IPS DF 6.9 (cell line): ENCODE data around the gene SPAG16.
"Not testable (repeated sequence)": the region's sequence is repeated elsewhere in the genome, so short reads cannot be mapped to it uniquely, and the experiment has no call there.

Experiments
- DNase-seq: peaks from one replicate; pipeline ENCODE4 v3.0.0-alpha.2; 2013; ENCODE audit warnings: low read depth, low spot score
- H3K27ac ChIP-seq: one replicate; pipeline ENCODE4 v1.5.1; 2013; ENCODE audit warnings: low read length, control low read depth
- H3K27me3 ChIP-seq: 2 replicates; pipeline ENCODE4 v1.6.1; 2013; ENCODE audit warnings: mild to moderate bottlenecking, low read length; ENCODE audit not compliant: control insufficient read depth, insufficient read depth
- H3K36me3 ChIP-seq: 2 replicates; pipeline ENCODE4 v1.6.1; 2013; ENCODE audit warnings: low read length; ENCODE audit not compliant: control insufficient read depth, insufficient read depth
- H3K4me1 ChIP-seq: 2 replicates; pipeline ENCODE4 v1.6.1; 2013; ENCODE audit warnings: low read length; ENCODE audit not compliant: control insufficient read depth, insufficient read depth
- H3K4me3 ChIP-seq: 2 replicates; pipeline ENCODE4 v1.5.1; 2013; ENCODE audit warnings: mild to moderate bottlenecking, low read length
- H3K9me3 ChIP-seq: 2 replicates; pipeline ENCODE4 v1.6.1; 2013; ENCODE audit warnings: low read length, inconsistent platforms; ENCODE audit not compliant: control insufficient read depth, insufficient read depth
- WGBS: extraction: QIAGEN DNeasy Blood & Tissue Kit; methylation state at CpG from one replicate; pipeline ENCODE4 v1.1.7; 2013; ENCODE audit warnings: mixed read lengths, missing lambda C conversion rate; ENCODE audit not compliant: insufficient read length, insufficient coverage; 5-methylcytosine and 5-hydroxymethylcytosine counted together

SPAG16 gene

GRCh38 chr2:213407027-213407426 lies 122.8 kb downstream of the SPAG16 start:
- no CpG with 5 or more reads among the region's 9 CpGs for WGBS
- DNase-seq, H3K36me3 ChIP-seq, H3K27me3 ChIP-seq, H3K4me1 ChIP-seq, H3K9me3 ChIP-seq, H3K27ac ChIP-seq, H3K4me3 ChIP-seq: not testable (repeated sequence)

GRCh38 chr2:213408426-213409070 lies 124.3 kb downstream of the SPAG16 start:
- not testable (repeated sequence) for H3K27ac ChIP-seq, H3K4me1 ChIP-seq, H3K4me3 ChIP-seq, H3K27me3 ChIP-seq, H3K36me3 ChIP-seq, DNase-seq, H3K9me3 ChIP-seq
- WGBS: no CpG with 5 or more reads among the region's 6 CpGs

DNA sequence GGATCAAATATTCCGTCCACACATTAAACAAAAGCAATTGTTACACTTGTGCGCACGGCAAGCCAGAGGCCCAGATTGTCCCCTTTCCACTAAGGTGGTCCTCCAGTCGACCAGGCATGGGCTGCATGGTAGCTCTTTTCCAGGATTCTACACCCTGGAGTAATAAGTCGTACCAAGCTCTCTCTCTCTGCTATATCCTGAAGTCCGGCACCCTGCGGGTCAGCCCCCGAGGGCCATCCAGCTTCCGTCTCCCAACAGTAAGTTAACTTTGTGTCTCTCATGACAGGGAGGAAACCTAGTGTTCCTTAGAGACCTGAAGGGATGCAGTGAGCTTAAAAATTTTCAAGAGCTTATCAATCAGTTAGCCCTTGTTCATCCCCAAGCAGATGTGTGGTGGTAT lies 126.4 kb downstream of the SPAG16 start:
- WGBS: no CpG with 5 or more reads among the region's 9 CpGs

DNA sequence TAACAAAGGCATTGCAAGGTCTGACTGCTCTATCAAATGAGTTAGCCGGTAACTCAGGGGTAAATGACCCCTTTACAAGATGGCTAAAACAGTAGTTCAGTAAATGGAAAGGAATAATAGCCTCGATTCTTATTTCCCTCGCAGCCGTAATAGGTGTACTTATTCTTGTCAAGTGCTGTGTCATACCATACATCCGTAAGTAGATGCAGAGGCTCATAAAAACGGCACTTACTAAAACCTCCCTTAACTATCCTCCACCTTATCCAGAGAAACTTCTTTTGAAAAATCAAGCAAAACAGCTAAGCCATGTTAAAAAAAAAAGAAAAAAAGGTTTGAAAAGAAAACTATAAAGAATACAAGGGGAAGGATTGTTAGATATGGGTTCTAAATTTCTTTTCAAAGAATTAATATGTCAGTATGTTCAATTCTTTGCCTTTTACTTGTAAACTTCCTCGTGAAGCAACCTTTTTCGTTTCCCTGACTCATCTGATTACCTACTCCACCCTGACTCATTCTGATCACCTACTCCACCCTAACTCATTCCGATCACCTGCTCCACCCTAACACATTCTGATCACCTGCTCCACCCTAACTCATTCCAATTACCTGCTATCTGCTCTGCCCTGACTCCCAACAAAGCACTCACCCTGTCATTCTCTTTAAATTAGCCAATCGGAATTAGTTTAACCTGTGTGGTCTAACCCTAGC lies 127.5 kb downstream of the SPAG16 start:
- H3K4me3 ChIP-seq: no peak overlapping the region
- H3K27me3 ChIP-seq: no peaks in the 10 kb centered on the region
- no peaks in the 10 kb centered on the region for H3K4me1 ChIP-seq
- H3K36me3 ChIP-seq: no peaks in the 10 kb centered on the region
- DNase-seq: no peak
- WGBS: no CpG with 5 or more reads among the region's 10 CpGs
- no peaks in the 10 kb centered on the region for H3K9me3 ChIP-seq
- no peak overlapping the region for H3K27ac ChIP-seq

More for the DNA sequence above, 126.4 kb downstream of the SPAG16 start:
- not testable (repeated sequence) for H3K27ac ChIP-seq, H3K9me3 ChIP-seq, DNase-seq, H3K4me3 ChIP-seq, H3K4me1 ChIP-seq, H3K27me3 ChIP-seq, H3K36me3 ChIP-seq

- Histone ChIP-seq H3K4me3 (no peak overlapping the region), H3K36me3 (no peaks in the 10 kb centered on the region), H3K27me3 (no peaks in the 10 kb centered on the region), H3K4me1 (no peaks in the 10 kb centered on the region), H3K9me3 (no peaks in the 10 kb centered on the region), H3K27ac (no peak overlapping the region)
- no peak for DNase-seq
- no CpG with 5 or more reads among the region's 1 CpG for WGBS
These were observed 130.8 kb downstream of the SPAG16 start for GRCh38 chr2:213415093-213415492.

- Histone ChIP-seq H3K27ac (no peak overlapping the region), H3K27me3 (no peaks in the 10 kb centered on the region), H3K9me3 (peaks cover 2% of the 10 kb centered on the region; the same call in 1 of the 2 replicates), H3K4me3 (no peak overlapping the region), H3K36me3 (no peaks in the 10 kb centered on the region), H3K4me1 (no peaks in the 10 kb centered on the region)
- DNase-seq: no peak
- WGBS: no CpG with 5 or more reads among the region's 1 CpG
These were observed 132.6 kb downstream of the SPAG16 start for GRCh38 chr2:213416832-213417231.

DNA sequence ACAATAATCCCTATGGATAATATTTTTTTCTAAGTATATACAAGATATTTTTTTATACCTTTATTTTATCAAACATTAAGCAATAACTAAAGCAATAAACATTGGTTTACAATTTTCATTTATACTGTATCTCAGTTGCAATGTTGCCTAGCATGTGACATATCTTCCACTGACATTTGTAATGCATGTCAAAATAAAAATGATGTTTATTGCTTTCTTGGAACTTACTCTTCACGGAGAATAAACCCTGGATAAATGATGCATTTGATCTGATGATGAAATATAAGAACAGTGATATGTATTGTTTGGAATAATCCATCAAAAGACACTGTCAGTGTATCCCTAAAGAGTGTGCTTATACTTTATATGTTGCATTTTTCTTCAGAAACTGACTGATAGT lies 135.7 kb downstream of the SPAG16 start:
- Histone ChIP-seq H3K4me1 (no peaks in the 10 kb centered on the region), H3K36me3 (no peaks in the 10 kb centered on the region), H3K9me3 (peaks cover 2% of the 10 kb centered on the region; the same call in 1 of the 2 replicates), H3K27ac (no peak overlapping the region), H3K4me3 (no peak overlapping the region), H3K27me3 (no peaks in the 10 kb centered on the region)
- DNase-seq: no peak
- WGBS: no CpG with 5 or more reads among the region's 1 CpG

- Histone ChIP-seq H3K4me3 (no peak overlapping the region), H3K27ac (no peak overlapping the region), H3K9me3 (peaks cover 2% of the 10 kb centered on the region; the same call in 1 of the 2 replicates), H3K36me3 (no peaks in the 10 kb centered on the region), H3K27me3 (no peaks in the 10 kb centered on the region), H3K4me1 (no peaks in the 10 kb centered on the region)
- no peak for DNase-seq
- WGBS: no CpG with 5 or more reads among the region's 5 CpGs
These were observed 136.6 kb downstream of the SPAG16 start for GRCh38 chr2:213420828-213421385.

DNA sequence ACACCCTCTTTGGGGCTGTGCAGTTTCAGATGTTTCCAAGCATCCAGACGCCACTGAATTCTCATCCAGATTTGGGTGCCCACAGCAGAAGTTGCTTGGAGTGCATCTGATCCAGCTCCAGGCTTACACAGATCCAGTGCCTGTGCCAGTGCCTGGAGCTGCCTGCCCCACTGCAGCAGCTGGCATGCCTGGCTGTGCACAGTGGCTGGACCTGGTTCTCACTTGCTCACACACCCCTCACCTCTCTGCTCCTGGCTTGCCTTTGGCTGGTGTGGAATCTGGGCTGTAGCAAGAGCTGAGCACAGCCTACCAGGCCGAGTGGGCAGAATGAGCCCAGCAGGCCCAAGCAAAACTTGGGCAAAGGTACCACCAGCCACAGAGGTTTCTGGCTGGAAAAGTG lies 137.9 kb downstream of the SPAG16 start:
- no peak overlapping the region for H3K27ac ChIP-seq
- no peaks in the 10 kb centered on the region for H3K27me3 ChIP-seq
- WGBS: no CpG with 5 or more reads among the region's 2 CpGs
- peaks cover 2% of the 10 kb centered on the region; the same call in 1 of the 2 replicates for H3K9me3 ChIP-seq
- no peak overlapping the region for H3K4me3 ChIP-seq
- no peaks in the 10 kb centered on the region for H3K4me1 ChIP-seq
- DNase-seq: no peak
- H3K36me3 ChIP-seq: no peaks in the 10 kb centered on the region

- Histone ChIP-seq H3K27ac (no peak overlapping the region), H3K9me3 (peaks cover 2% of the 10 kb centered on the region; the same call in 1 of the 2 replicates), H3K4me1 (no peaks in the 10 kb centered on the region), H3K36me3 (no peaks in the 10 kb centered on the region), H3K27me3 (no peaks in the 10 kb centered on the region), H3K4me3 (no peak overlapping the region)
- DNase-seq: no peak
- no CpG with 5 or more reads among the region's 1 CpG for WGBS
These were observed 141.4 kb downstream of the SPAG16 start for GRCh38 chr2:213425618-213426017.
